ENCODE data around the gene CEP20.

DNA sequence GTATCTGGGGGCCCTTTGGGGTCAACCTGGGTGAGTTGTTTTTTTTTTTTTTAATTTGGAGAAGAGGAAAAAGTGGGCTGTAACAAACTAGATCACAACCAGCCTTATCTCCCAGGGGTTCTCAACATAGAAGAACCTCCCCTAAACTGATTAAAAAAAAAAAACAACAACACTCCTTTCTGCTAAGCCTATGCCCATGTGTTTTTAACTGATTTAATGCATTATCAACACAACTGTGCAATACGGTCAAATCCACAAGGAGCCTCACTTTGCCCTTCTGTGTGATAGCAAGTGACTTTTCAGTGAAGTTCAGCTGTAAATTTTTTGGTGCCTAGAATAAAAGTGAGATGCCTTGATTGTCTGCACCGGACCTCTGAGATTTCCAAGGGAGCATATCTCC lies 32.2 kb downstream of the CEP20 start:
- TF ChIP-seq EZH2phosphoT487 (IDR thresholded peaks at IDR 0.05; ENCODE audit: borderline replicate concordance, low read depth), result no peak
- TF ChIP-seq FOSL2 (IDR thresholded peaks at IDR 0.05; ENCODE audit: borderline replicate concordance, low read depth), result no peak
- no peak for TF ChIP-seq MEF2A (IDR thresholded peaks at IDR 0.05; ENCODE audit: borderline replicate concordance, low read depth)
- TF ChIP-seq, protein P1, sequence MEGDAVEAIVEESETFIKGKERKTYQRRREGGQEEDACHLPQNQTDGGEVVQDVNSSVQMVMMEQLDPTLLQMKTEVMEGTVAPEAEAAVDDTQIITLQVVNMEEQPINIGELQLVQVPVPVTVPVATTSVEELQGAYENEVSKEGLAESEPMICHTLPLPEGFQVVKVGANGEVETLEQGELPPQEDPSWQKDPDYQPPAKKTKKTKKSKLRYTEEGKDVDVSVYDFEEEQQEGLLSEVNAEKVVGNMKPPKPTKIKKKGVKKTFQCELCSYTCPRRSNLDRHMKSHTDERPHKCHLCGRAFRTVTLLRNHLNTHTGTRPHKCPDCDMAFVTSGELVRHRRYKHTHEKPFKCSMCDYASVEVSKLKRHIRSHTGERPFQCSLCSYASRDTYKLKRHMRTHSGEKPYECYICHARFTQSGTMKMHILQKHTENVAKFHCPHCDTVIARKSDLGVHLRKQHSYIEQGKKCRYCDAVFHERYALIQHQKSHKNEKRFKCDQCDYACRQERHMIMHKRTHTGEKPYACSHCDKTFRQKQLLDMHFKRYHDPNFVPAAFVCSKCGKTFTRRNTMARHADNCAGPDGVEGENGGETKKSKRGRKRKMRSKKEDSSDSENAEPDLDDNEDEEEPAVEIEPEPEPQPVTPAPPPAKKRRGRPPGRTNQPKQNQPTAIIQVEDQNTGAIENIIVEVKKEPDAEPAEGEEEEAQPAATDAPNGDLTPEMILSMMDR (IDR thresholded peaks at IDR 0.05), result no peak
- TF ChIP-seq RFX5 (IDR thresholded peaks at IDR 0.05; ENCODE audit: low read length), result no peak
- TF ChIP-seq SIN3A (IDR thresholded peaks at IDR 0.05; ENCODE audit: borderline replicate concordance, low read depth, low read length), result no peak
- no peak for TF ChIP-seq YY1 (IDR thresholded peaks at IDR 0.05; ENCODE audit: low read depth)
- TF ChIP-seq, protein P2, sequence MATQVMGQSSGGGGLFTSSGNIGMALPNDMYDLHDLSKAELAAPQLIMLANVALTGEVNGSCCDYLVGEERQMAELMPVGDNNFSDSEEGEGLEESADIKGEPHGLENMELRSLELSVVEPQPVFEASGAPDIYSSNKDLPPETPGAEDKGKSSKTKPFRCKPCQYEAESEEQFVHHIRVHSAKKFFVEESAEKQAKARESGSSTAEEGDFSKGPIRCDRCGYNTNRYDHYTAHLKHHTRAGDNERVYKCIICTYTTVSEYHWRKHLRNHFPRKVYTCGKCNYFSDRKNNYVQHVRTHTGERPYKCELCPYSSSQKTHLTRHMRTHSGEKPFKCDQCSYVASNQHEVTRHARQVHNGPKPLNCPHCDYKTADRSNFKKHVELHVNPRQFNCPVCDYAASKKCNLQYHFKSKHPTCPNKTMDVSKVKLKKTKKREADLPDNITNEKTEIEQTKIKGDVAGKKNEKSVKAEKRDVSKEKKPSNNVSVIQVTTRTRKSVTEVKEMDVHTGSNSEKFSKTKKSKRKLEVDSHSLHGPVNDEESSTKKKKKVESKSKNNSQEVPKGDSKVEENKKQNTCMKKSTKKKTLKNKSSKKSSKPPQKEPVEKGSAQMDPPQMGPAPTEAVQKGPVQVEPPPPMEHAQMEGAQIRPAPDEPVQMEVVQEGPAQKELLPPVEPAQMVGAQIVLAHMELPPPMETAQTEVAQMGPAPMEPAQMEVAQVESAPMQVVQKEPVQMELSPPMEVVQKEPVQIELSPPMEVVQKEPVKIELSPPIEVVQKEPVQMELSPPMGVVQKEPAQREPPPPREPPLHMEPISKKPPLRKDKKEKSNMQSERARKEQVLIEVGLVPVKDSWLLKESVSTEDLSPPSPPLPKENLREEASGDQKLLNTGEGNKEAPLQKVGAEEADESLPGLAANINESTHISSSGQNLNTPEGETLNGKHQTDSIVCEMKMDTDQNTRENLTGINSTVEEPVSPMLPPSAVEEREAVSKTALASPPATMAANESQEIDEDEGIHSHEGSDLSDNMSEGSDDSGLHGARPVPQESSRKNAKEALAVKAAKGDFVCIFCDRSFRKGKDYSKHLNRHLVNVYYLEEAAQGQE (IDR thresholded peaks at IDR 0.05; ENCODE audit: low read depth, low read length), result no peak
- TF ChIP-seq POLR2AphosphoS5 (IDR thresholded peaks at IDR 0.05; ENCODE audit: low read depth, low read length), result no peak
- TF ChIP-seq RCOR1 (IDR thresholded peaks at IDR 0.05; ENCODE audit: low read length), result no peak
- no peak for TF ChIP-seq ZBTB33 (IDR thresholded peaks at IDR 0.05; ENCODE audit: borderline replicate concordance, low read depth)
- no peak for TF ChIP-seq NRF1 (IDR thresholded peaks at IDR 0.05; ENCODE audit: low read depth, low read length)
- TF ChIP-seq EP300 (IDR thresholded peaks at IDR 0.05; ENCODE audit: borderline replicate concordance in 1 of 2, low read depth in 1 of 2, low read length in 1 of 2), result no peak
- no peak for TF ChIP-seq RXRA (IDR thresholded peaks at IDR 0.05; ENCODE audit: borderline replicate concordance, low read depth)
